Measurements from ENCODE around the gene TLNRD1.

- TF ChIP-seq POLR2AphosphoS5 (IDR thresholded peaks at IDR 0.05; ENCODE audit: low read depth), result no peak
- no peak for TF ChIP-seq CTCF (IDR thresholded peaks at IDR 0.05; ENCODE audit: insufficient read depth, low read length)
- no peak for TF ChIP-seq REST (IDR thresholded peaks at IDR 0.05; ENCODE audit: insufficient replicate concordance, low read depth)
- no peak for TF ChIP-seq GABPA (IDR thresholded peaks at IDR 0.05; ENCODE audit: low read depth)
- no peak for TF ChIP-seq SPI1 (IDR thresholded peaks at IDR 0.05; ENCODE audit: borderline replicate concordance, low read depth)
Measured at GRCh38 chr15:81008312-81008711, 7.6 kb downstream of the TLNRD1 start.
